Measurements from ENCODE around the gene HSD17B12.
"Not testable (repeated sequence)": the region's sequence is repeated elsewhere in the genome, so short reads cannot be mapped to it uniquely, and the experiment has no call there.

HSD17B12 gene

GRCh38 chr11:43748095-43748494 lies 67.6 kb downstream of the HSD17B12 start:
- no peak for DNase-seq

- no peak for DNase-seq
Measured at GRCh38 chr11:43751726-43752125, 71.2 kb downstream of the HSD17B12 start.

- DNase-seq: no peak
Measured at GRCh38 chr11:43756575-43756974, 76.0 kb downstream of the HSD17B12 start.

- DNase-seq: no peak
Measured at GRCh38 chr11:43758927-43759326, 78.4 kb downstream of the HSD17B12 start.

GRCh38 chr11:43760902-43761301 lies 80.4 kb downstream of the HSD17B12 start:
- no peak for DNase-seq

- no peak for DNase-seq
Measured at GRCh38 chr11:43765194-43765593, 84.7 kb downstream of the HSD17B12 start.

GRCh38 chr11:43768654-43769053 lies 88.1 kb downstream of the HSD17B12 start:
- not testable (repeated sequence) for DNase-seq

- no peak for DNase-seq
Measured at GRCh38 chr11:43770173-43770572, 89.6 kb downstream of the HSD17B12 start.

GRCh38 chr11:43772733-43773132 lies 92.2 kb downstream of the HSD17B12 start:
- no peak for DNase-seq

- no peak for DNase-seq
Measured at GRCh38 chr11:43774786-43775185, 94.2 kb downstream of the HSD17B12 start.

GRCh38 chr11:43779306-43779705 lies 98.8 kb downstream of the HSD17B12 start:
- DNase-seq: no peak

GRCh38 chr11:43784301-43784700 lies 103.8 kb downstream of the HSD17B12 start:
- DNase-seq: no peak

- no peak for DNase-seq
Measured at GRCh38 chr11:43784866-43785265, 104.3 kb downstream of the HSD17B12 start.

- DNase-seq: no peak
Measured at GRCh38 chr11:43785318-43785717, 104.8 kb downstream of the HSD17B12 start.

- DNase-seq: no peak
Measured at GRCh38 chr11:43786016-43786415, 105.5 kb downstream of the HSD17B12 start.

- DNase-seq: no peak
Measured at GRCh38 chr11:43787824-43788223, 107.3 kb downstream of the HSD17B12 start.

- DNase-seq: no peak
Measured at GRCh38 chr11:43788421-43788820, 107.9 kb downstream of the HSD17B12 start.

- no peak for DNase-seq
Measured at GRCh38 chr11:43789700-43790443, 109.3 kb downstream of the HSD17B12 start.

GRCh38 chr11:43790444-43790794 lies 109.9 kb downstream of the HSD17B12 start:
- no peak for DNase-seq

- DNase-seq: no peak
Measured at GRCh38 chr11:43797337-43797736, 116.8 kb downstream of the HSD17B12 start.

- DNase-seq: no peak
Measured at GRCh38 chr11:43797866-43798265, 117.3 kb downstream of the HSD17B12 start.

GRCh38 chr11:43802509-43802908 lies 122.0 kb downstream of the HSD17B12 start:
- no peak for DNase-seq

- no peak for DNase-seq
Measured at GRCh38 chr11:43803766-43804165, 123.2 kb downstream of the HSD17B12 start.

GRCh38 chr11:43806976-43807375 lies 126.4 kb downstream of the HSD17B12 start:
- no peak for DNase-seq

GRCh38 chr11:43810929-43811596 lies 130.5 kb downstream of the HSD17B12 start:
- no peak for DNase-seq
